ENCODE data around the gene OR10AD1.

DNA sequence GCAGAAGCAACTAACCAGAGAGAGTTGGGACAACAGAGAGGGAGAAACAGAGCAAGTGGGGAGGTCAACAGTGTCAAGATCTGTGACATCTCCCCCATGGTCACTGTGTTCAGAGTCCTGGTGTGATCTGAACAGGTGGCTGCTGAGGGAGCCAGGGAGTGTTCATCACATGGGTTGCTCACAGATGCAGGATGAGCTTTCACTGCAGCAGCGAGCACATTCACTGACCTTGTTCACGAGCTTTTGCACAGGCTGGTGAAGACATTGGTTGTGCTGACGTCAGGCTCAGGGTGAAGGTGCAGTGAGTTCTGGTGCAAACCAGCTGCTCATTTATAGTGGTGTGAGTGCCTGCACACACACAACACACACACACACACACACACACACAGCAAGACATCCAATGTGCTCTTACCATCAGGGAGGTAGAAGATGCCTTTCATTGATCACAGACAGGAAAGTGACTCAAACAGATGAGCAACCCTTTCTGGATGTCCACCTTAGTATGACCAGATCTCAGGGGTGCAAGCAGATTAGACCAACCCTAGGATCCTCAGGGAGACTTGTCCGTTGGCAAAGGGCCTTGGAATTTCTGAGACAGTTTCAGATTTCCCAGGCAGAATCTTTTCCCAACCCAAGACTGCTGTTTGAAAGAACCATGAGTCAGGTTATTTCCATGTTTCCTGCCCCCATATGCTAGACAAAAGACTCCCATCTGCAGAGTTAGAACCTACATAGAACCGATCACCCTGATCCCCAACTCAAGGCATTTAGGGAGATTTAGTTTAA, 44.3 kb upstream of the OR10AD1 start:
- TF ChIP-seq, protein P1, sequence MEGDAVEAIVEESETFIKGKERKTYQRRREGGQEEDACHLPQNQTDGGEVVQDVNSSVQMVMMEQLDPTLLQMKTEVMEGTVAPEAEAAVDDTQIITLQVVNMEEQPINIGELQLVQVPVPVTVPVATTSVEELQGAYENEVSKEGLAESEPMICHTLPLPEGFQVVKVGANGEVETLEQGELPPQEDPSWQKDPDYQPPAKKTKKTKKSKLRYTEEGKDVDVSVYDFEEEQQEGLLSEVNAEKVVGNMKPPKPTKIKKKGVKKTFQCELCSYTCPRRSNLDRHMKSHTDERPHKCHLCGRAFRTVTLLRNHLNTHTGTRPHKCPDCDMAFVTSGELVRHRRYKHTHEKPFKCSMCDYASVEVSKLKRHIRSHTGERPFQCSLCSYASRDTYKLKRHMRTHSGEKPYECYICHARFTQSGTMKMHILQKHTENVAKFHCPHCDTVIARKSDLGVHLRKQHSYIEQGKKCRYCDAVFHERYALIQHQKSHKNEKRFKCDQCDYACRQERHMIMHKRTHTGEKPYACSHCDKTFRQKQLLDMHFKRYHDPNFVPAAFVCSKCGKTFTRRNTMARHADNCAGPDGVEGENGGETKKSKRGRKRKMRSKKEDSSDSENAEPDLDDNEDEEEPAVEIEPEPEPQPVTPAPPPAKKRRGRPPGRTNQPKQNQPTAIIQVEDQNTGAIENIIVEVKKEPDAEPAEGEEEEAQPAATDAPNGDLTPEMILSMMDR (IDR thresholded peaks at IDR 0.05), result no peak
- TF ChIP-seq POLR2A (IDR thresholded peaks at IDR 0.05), result no peak
